Neuronal stem cell (in vitro differentiated cells): ENCODE results near the gene RUNX2.

Experiments used
- DNase-seq: peaks from one replicate; pipeline ENCODE4 v3.0.0-alpha.2; 2013; ENCODE audit warnings: low spot score
- H2AFZ ChIP-seq: one replicate; pipeline ENCODE4 v1.6.1; 2013; ENCODE audit warnings: mild to moderate bottlenecking, low read length, inconsistent platforms
- H2AK5ac ChIP-seq: 2 replicates; pipeline ENCODE4 v1.6.1; 2013; ENCODE audit warnings: low read depth, mild to moderate bottlenecking, inconsistent platforms, low read length, moderate library complexity, mixed read lengths
- H2BK120ac ChIP-seq: 2 replicates; pipeline ENCODE4 v1.6.1; 2013; ENCODE audit warnings: low read depth, mild to moderate bottlenecking, inconsistent platforms, low read length, moderate library complexity, mixed read lengths
- H2BK12ac ChIP-seq: one replicate; pipeline ENCODE4 v1.6.1; 2013; ENCODE audit warnings: low read length, inconsistent platforms
- H2BK15ac ChIP-seq: 2 replicates; pipeline ENCODE4 v1.6.1; 2013; ENCODE audit warnings: mild to moderate bottlenecking, low read length, inconsistent platforms, mixed read lengths
- H2BK5ac ChIP-seq: one replicate; pipeline ENCODE4 v1.6.1; 2013; ENCODE audit warnings: inconsistent platforms, mild to moderate bottlenecking, low read length, moderate library complexity
- H3K14ac ChIP-seq: one replicate; pipeline ENCODE4 v1.6.1; 2013; ENCODE audit warnings: low read length, inconsistent platforms
- H3K18ac ChIP-seq: 2 replicates; pipeline ENCODE4 v1.6.1; 2013; ENCODE audit warnings: low read length, inconsistent platforms
- H3K23ac ChIP-seq: 2 replicates; pipeline ENCODE4 v1.6.1; 2013; ENCODE audit warnings: low read depth, mild to moderate bottlenecking, mixed read lengths, low read length, inconsistent platforms; ENCODE audit not compliant: poor library complexity
- H3K27ac ChIP-seq: replicated peaks from 3 replicates; pipeline ENCODE4 v1.5.1; 2013; ENCODE audit warnings: low read length, inconsistent platforms
- H3K27me3 ChIP-seq, 3 experiments: 2 replicates each; pipeline ENCODE4 v1.6.1; 2013; ENCODE audit warnings: low read length in 3 of 3, mild to moderate bottlenecking in 2 of 3, inconsistent platforms in 1 of 3, low read depth in 1 of 3, mixed read lengths in 1 of 3, moderate library complexity in 1 of 3; ENCODE audit not compliant: control insufficient read depth in 3 of 3, insufficient read depth in 3 of 3
- H3K36me3 ChIP-seq, 2 donors: replicated peaks in 1 of 2; 2 replicates each; pipeline ENCODE4 v1.6.1; 2013; ENCODE audit warnings: low read length in 2 of 2; ENCODE audit not compliant: control insufficient read depth in 2 of 2, insufficient read depth in 2 of 2
- H3K4ac ChIP-seq: 2 replicates; pipeline ENCODE4 v1.6.1; 2013; ENCODE audit warnings: inconsistent platforms, mild to moderate bottlenecking, low read length, moderate library complexity
- H3K4me1 ChIP-seq, 2 donors: 1 replicate in 1 of 2; 2 replicates in 1 of 2; pipeline ENCODE4 v1.6.1; 2013; ENCODE audit warnings: low read length in 2 of 2, low read depth in 1 of 2; ENCODE audit not compliant: control insufficient read depth in 2 of 2, insufficient read depth in 1 of 2
- H3K4me2 ChIP-seq: one replicate; pipeline ENCODE4 v1.6.1; 2013; ENCODE audit warnings: mild to moderate bottlenecking, low read length, inconsistent platforms; ENCODE audit not compliant: insufficient read depth, poor library complexity, severe bottlenecking
- H3K4me3 ChIP-seq, 2 donors: 2 replicates each; pipeline ENCODE4 v1.5.1; 2013; ENCODE audit warnings: low read length in 2 of 2, mild to moderate bottlenecking in 2 of 2, inconsistent platforms in 1 of 2, moderate library complexity in 1 of 2
- H3K79me1 ChIP-seq: one replicate; pipeline ENCODE4 v1.6.1; 2013; ENCODE audit warnings: low read depth, mild to moderate bottlenecking, inconsistent platforms, low read length, moderate library complexity
- H3K9ac ChIP-seq: one replicate; pipeline ENCODE4 v1.6.1; 2013; ENCODE audit warnings: mild to moderate bottlenecking, low read depth, low read length, inconsistent platforms; ENCODE audit not compliant: poor library complexity
- H3K9me3 ChIP-seq, 2 donors: replicated peaks in 1 of 2; 2 replicates each; pipeline versions ENCODE3 to v1.6.1; 2013; ENCODE audit warnings: low read length in 2 of 2, mild to moderate bottlenecking in 2 of 2, inconsistent platforms in 1 of 2, low read depth in 1 of 2, mixed read lengths in 1 of 2, moderate library complexity in 1 of 2; ENCODE audit not compliant: control insufficient read depth in 2 of 2, insufficient read depth in 1 of 2
- H4K8ac ChIP-seq: one replicate; pipeline ENCODE4 v1.6.1; 2013; ENCODE audit warnings: low read depth, mild to moderate bottlenecking, inconsistent platforms, low read length, moderate library complexity
- H4K91ac ChIP-seq: one replicate; pipeline ENCODE4 v1.6.1; 2013; ENCODE audit warnings: low read length, low read depth, mild to moderate bottlenecking, inconsistent platforms; ENCODE audit not compliant: poor library complexity
- WGBS, 2 donors: extraction: QIAGEN DNeasy Blood & Tissue Kit; methylation state at CpG; one replicate each; pipeline ENCODE4 v1.1.7; 2013; ENCODE audit warnings: missing lambda C conversion rate in 2 of 2, mixed read lengths in 1 of 2; ENCODE audit not compliant: insufficient read length in 2 of 2, insufficient replicate concordance in 1 of 2; ENCODE audit errors: extremely low coverage in 2 of 2; 5-methylcytosine and 5-hydroxymethylcytosine counted together

The RUNX2 gene

DNA sequence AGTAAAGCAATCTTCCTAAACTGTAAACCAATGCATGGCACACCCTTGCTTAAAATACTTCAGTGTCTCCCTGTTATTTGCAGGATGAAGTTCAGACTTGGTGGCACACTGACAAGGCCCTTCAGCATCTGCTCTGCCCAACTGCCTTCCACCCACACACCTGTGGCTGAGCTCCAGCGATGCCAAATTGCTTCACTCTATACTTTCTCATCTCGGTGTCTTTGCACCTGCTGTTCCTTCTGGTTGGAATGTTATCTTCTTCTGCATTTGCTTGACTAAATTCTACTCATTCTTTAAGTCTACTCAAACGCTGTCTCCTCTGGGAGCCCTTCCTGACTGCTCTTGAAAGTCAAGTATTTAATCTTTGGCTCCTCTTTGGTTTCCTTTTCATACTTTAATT lies 149.7 kb downstream of the RUNX2 start:
- Histone ChIP-seq H3K27me3 (no peaks in the 10 kb centered on the region), H3K9me3 (no peaks in the 10 kb centered on the region), H3K27ac (no peak overlapping the region), H3K79me1 (no peaks in the 10 kb centered on the region), H3K4ac (no peak overlapping the region), H3K14ac (no peak overlapping the region), H2BK12ac (no peak overlapping the region), H3K36me3 (peaks cover 0 to 72% of the 10 kb centered on the region in 2 donors), H4K8ac (no peak overlapping the region), H2AK5ac (no peak overlapping the region), H2BK15ac (no peak overlapping the region), H3K4me2 (no peak overlapping the region), H4K91ac (no peak overlapping the region), H3K23ac (no peak overlapping the region), H3K4me1 (peaks cover 1 to 8% of the 10 kb centered on the region in 2 donors), H2BK5ac (no peak overlapping the region), H2BK120ac (no peak overlapping the region), H2AFZ (no peak overlapping the region), H3K4me3 (no peak overlapping the region), H3K9ac (no peak overlapping the region), H3K18ac (no peak overlapping the region)
- DNase-seq, result no peak
- no CpG with 5 or more reads among the region's 3 CpGs for WGBS, 2 donors

DNA sequence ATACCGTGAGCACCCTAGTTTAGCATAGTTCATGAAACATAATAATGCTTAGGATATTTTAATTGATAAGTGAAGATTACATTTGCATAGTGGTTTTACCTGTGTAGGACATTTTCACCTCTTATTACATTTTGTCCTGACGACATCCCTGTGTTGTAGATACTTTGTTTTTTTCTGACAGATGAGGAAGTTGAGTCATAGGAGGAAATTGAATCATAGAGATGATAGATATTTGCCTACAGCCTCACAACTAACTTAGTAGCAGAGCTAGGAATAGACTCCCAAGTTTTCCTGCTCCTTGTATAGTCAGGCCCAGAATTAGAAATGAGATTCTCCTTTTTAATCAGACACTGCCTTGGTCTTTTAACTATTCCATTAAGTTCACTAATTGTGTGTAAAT lies 150.1 kb downstream of the RUNX2 start:
- no peak overlapping the region for H4K8ac ChIP-seq
- H3K23ac ChIP-seq, result no peak overlapping the region
- H3K9ac ChIP-seq, result no peak overlapping the region
- H3K18ac ChIP-seq, result no peak overlapping the region
- H3K27ac ChIP-seq, result no peak overlapping the region
- no peak overlapping the region for H2AFZ ChIP-seq
- no peak overlapping the region for H2BK5ac ChIP-seq
- no peak overlapping the region for H2BK12ac ChIP-seq
- WGBS, 2 donors, result no CpG with 5 or more reads among the region's 2 CpGs
- H3K4ac ChIP-seq, result no peak overlapping the region
- H3K79me1 ChIP-seq, result no peaks in the 10 kb centered on the region
- H3K4me3 ChIP-seq, result no peak overlapping the region
- no peak for DNase-seq
- peaks cover 0 to 68% of the 10 kb centered on the region in 2 donors for H3K36me3 ChIP-seq
- H3K4me1 ChIP-seq, result peaks cover 1 to 8% of the 10 kb centered on the region in 2 donors
- H2AK5ac ChIP-seq, result no peak overlapping the region
- H3K27me3 ChIP-seq, result no peaks in the 10 kb centered on the region
- no peak overlapping the region for H3K4me2 ChIP-seq
- no peak overlapping the region for H3K14ac ChIP-seq
- no peak overlapping the region for H2BK15ac ChIP-seq
- no peak overlapping the region for H4K91ac ChIP-seq
- no peak overlapping the region for H2BK120ac ChIP-seq
- H3K9me3 ChIP-seq, result no peaks in the 10 kb centered on the region

DNA sequence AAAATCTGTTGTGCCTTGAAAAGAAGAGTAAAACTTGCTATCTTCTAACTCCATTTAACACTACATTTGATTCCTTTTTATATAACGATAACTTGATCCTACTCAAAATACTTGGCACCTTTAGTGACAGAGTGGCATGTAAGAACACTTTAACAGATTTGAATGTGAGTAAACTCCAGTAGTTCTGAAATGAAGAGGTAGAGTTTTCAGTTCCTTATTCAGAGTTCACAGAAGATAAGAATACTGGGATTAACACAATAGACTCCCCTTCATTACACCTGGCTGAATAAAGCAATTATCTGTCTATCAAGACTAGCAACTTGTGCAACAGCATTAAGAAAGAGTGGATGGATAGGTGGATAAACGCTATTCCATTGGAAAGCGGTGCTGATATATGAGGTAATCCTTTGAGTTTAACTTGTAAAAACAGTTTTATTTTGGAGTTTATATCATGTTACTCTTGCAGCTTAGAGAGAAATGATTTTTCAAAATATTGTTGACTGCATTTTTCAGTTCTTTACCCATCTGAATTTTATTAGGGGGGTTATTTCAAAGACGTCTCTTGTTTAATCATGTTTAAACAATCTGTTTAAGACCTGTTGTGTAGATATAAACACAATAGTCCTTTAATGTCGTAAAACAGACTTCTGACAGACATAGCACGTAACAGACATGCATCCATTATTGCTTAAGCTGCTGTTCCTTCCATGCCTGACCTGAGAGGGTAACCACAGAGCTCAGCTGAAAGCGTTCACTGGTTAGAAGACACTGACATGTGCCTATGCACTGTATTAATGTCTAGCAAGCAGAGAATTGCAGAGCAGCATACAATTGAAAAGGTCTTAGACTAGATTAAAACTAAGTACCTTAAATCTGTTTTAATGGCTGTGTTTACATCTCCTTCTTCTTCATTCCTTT lies 152.0 kb downstream of the RUNX2 start:
- Histone ChIP-seq H3K14ac (no peak overlapping the region), H3K36me3 (peaks cover 0 to 68% of the 10 kb centered on the region in 2 donors), H2BK15ac (no peak overlapping the region), H3K18ac (no peak overlapping the region), H4K8ac (no peak overlapping the region), H2BK5ac (no peak overlapping the region), H3K27ac (no peak overlapping the region), H4K91ac (no peak overlapping the region), H3K9ac (no peak overlapping the region), H2AK5ac (no peak overlapping the region), H2AFZ (no peak overlapping the region), H3K27me3 (no peaks in the 10 kb centered on the region), H3K9me3 (no peaks in the 10 kb centered on the region), H2BK120ac (no peak overlapping the region), H3K4me3 (no peak overlapping the region), H2BK12ac (no peak overlapping the region), H3K79me1 (no peaks in the 10 kb centered on the region), H3K23ac (no peak overlapping the region), H3K4me2 (no peak overlapping the region), H3K4ac (no peak overlapping the region), H3K4me1 (peaks cover 1 to 8% of the 10 kb centered on the region in 2 donors)
- no CpG with 5 or more reads among the region's 7 CpGs for WGBS, 2 donors
- no peak for DNase-seq

DNA sequence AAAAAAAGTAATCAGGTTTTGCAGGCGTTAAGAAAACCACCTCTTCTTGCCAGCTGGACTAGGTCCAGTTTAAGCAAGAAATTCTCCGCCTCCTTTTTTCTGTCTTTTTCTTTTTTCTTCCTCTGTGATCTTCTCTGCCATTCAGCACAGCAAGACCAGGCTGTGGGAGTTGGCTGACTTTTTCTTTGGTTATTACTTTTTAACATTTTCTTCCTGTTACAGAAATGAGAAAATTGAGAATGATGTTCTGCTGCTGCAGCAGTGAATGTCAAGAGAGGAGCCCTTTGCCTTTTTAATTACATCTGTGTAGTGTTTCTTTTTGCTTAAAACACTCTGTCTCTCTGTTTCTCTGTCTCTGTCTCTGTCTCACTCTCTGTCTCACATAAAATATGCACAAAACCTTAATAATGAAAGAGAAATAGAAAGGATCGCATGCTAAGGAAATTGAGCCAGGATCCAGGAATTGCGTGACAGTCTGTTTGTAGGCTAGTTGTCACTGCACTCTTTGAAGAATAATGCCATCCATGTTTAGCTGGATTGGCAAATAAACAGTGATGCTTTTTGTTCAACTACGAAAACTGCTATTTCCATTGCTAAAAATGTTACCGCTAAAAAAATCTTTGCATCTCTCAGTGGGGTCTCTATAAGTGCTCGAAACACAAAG lies 152.8 kb downstream of the RUNX2 start:
- no peaks in the 10 kb centered on the region for H3K27me3 ChIP-seq
- H4K8ac ChIP-seq, result no peak overlapping the region
- no peak overlapping the region for H2BK15ac ChIP-seq
- no peak overlapping the region for H3K27ac ChIP-seq
- H3K9ac ChIP-seq, result no peak overlapping the region
- no peak overlapping the region for H3K4me3 ChIP-seq
- no peak overlapping the region for H3K4ac ChIP-seq
- no peak overlapping the region for H4K91ac ChIP-seq
- peaks cover 0 to 69% of the 10 kb centered on the region in 2 donors for H3K36me3 ChIP-seq
- H3K14ac ChIP-seq, result no peak overlapping the region
- DNase-seq, result no peak
- no peaks in the 10 kb centered on the region for H3K79me1 ChIP-seq
- no peak overlapping the region for H3K18ac ChIP-seq
- no peak overlapping the region for H2AFZ ChIP-seq
- no peak overlapping the region for H2BK120ac ChIP-seq
- H2BK12ac ChIP-seq, result no peak overlapping the region
- H3K4me2 ChIP-seq, result no peak overlapping the region
- no CpG with 5 or more reads among the region's 7 CpGs for WGBS, 2 donors
- H3K23ac ChIP-seq, result no peak overlapping the region
- H2AK5ac ChIP-seq, result no peak overlapping the region
- H2BK5ac ChIP-seq, result no peak overlapping the region
- H3K4me1 ChIP-seq, result peaks cover 1 to 8% of the 10 kb centered on the region in 2 donors
- no peaks in the 10 kb centered on the region for H3K9me3 ChIP-seq
